ENCODE results near the gene LRRC8B.
"Not testable (repeated sequence)": the region's sequence is repeated elsewhere in the genome, so short reads cannot be mapped to it uniquely, and the experiment has no call there.

The LRRC8B gene

DNA sequence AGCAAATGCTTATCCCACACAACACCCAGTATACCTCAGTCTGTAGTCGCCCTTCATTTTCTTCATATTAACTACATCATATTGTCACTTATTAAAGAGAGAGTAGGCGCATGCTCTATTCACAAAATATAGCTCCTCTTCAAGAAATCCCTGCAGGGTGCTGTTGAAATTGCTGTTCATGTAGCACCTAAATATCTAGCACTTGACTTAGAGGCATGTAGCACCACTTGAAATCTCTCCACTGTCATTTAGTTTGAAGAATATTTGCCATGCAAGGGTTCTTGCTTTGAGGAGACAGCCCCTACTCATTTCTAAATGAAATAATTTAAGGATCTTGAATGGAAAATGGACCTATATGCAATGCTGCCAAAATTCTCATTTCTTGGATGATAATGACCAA, 20.9 kb upstream of the LRRC8B start:
- no peak for DNase-seq (ENCODE audit: low read depth in 1 of 2, low spot score in 1 of 2)
- no peak for TF ChIP-seq JUND (IDR thresholded peaks at IDR 0.05; ENCODE audit: low read depth)
- in situ Hi-C loops (cut with HindIII; ENCODE audit: low pct_unique_long_range_greater_than_20kb, low sequenced_read_pairs), result no loop called here

DNA sequence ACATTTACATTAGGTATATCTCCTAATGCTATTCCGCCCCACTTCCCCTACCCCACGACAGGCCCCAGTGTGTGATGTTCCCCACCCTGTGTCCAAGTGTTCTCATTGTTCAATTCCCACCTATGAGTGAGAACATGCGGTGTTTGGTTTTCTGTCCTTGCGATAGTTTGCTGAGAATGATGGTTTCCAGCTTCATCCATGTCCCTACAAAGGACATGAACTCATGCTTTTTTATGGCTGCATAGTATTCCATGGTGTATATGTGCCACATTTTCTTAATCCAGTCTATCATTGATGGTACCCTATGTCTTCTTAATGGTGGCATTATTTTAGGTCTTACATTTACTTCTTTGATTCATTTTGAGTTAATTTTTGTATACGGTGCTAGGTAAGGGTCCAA, 14.6 kb upstream of the LRRC8B start:
- in situ Hi-C loops (cut with HindIII; ENCODE audit: low pct_unique_long_range_greater_than_20kb, low sequenced_read_pairs); DNase-seq (ENCODE audit: low read depth in 1 of 2, low spot score in 1 of 2): not testable (repeated sequence)

DNA sequence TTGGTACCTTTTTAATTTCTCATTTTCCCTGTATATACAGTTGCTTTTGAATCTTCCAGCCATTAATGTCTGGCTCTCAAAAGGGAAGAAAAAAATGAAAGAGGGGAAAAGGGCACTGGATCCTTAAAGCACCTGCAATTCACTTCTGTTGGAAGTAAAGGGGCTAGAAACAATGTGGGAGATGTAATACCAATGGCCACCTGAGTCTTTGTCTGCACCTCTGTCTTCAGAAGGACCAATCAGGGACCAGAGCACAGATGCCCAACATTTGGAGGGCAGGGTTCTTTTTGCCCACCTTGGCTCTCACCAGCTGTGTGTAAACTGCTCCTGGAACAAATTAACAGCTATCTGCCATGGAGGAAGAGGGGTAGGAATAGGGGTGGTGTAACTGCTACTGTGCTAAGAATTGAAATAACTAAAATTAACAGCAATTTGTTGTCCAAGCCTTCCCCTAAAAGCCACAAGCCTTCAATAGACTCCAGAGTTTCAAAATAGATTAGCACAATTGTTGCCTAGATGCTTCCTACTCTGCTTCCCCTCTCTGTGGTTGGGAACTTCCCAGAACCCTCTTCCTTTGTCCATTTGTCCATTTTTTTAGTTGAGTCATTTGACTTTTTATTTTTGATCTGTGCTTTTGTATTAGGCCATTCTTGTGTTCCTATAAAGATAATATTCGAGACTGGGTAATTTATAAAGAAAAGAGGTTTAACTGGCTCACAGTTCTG, 11.5 kb upstream of the LRRC8B start:
- TF ChIP-seq JUND (IDR thresholded peaks at IDR 0.05; ENCODE audit: low read depth), result no peak
- in situ Hi-C loops (cut with HindIII; ENCODE audit: low pct_unique_long_range_greater_than_20kb, low sequenced_read_pairs), result no loop called here
- DNase-seq (ENCODE audit: low read depth in 1 of 2, low spot score in 1 of 2), result no peak

DNA sequence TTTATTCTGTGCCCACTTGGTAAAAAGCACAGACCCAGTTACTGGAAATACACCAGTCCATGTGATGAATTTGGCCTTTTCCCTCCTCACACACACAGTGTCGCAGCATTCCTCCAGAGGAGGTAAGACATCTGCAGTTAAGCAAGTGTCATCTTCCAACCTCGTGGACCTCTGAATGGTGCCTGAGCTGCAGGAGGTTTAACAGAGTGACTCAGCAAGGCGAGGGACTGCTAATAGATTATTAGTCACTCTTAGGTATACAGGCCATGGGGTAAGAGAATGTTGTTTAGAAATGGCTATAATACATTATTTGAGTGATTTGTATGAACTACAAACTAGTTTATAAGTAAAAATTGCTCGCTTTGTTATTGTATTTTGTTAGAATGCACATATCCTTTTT, 8.6 kb upstream of the LRRC8B start:
- DNase-seq (ENCODE audit: low read depth in 1 of 2, low spot score in 1 of 2), result no peak
- no peak for TF ChIP-seq JUND (IDR thresholded peaks at IDR 0.05; ENCODE audit: low read depth)
- in situ Hi-C loops (cut with HindIII; ENCODE audit: low pct_unique_long_range_greater_than_20kb, low sequenced_read_pairs), result no loop called here

DNA sequence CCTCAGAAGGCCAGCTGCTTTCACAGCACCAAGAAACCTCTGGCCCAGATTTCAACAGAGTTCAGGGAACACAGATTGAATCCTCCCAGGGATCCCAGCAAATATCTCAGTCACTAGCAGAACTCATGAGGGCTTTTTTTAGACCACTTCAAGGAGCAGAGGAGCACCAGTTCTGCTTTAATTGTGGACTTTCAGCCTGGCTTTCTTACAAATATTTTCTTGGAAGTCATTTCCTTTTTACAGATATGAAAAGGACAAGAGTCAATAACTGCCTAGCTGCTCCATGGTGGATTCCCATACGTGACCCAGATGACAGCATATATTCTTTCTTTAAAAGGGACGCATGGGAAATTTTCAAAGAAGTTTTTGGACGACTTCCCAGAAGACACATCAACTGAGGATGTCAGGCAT, 6.4 kb upstream of the LRRC8B start:
- DNase-seq (ENCODE audit: low read depth in 1 of 2, low spot score in 1 of 2), result no peak
- in situ Hi-C loops (cut with HindIII; ENCODE audit: low pct_unique_long_range_greater_than_20kb, low sequenced_read_pairs), result no loop called here
- no peak for TF ChIP-seq JUND (IDR thresholded peaks at IDR 0.05; ENCODE audit: low read depth)

DNA sequence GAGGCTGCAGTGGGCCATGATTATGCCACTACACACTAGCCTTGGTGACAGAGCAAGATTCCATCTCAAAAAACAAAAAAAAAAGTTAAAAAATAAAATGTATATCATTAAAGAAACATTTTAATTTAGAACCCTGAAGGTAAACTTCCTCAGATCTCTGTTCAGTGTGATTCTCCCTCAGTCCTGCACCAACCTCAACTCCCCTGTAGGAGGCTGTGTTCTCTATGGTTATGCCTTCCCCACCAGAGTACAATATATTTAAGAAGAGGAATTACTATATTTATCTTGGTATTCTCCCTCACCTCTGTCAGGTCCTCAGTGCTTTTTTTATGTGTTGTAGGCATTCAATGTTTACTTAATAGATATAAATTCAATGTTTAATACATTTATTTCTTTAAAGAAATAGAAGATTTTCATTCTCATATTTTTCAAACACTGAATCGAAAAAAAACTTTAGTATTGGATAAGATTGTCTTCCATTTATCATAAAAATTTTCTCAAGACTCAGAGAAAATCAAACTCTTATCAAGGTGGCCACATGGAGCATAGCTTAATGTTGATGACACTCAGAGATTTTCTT, 4.8 kb upstream of the LRRC8B start:
- in situ Hi-C loops (cut with HindIII; ENCODE audit: low pct_unique_long_range_greater_than_20kb, low sequenced_read_pairs), result no loop called here
- DNase-seq (ENCODE audit: low read depth in 1 of 2, low spot score in 1 of 2), result peak; percentile 21 to 42
- TF ChIP-seq JUND (IDR thresholded peaks at IDR 0.05; ENCODE audit: low read depth), result no peak

DNA sequence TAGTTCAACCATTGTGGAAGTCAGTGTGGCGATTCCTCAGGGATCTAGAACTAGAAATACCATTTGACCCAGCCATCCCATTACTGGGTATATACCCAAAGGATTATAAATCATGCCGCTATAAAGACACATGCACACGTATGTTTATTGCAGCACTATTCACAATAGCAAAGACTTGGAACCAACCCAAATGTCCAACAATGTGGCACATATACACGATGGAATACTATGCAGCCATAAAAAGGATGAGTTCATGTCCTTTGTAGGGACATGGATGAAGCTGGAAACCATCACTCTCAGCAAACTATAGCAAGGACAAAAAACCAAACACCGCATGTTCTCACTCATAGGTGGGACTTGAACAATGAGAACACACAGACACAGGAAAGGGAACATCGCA, 2.7 kb upstream of the LRRC8B start:
- DNase-seq (ENCODE audit: low read depth in 1 of 2, low spot score in 1 of 2); in situ Hi-C loops (cut with HindIII; ENCODE audit: low pct_unique_long_range_greater_than_20kb, low sequenced_read_pairs): not testable (repeated sequence)

DNA sequence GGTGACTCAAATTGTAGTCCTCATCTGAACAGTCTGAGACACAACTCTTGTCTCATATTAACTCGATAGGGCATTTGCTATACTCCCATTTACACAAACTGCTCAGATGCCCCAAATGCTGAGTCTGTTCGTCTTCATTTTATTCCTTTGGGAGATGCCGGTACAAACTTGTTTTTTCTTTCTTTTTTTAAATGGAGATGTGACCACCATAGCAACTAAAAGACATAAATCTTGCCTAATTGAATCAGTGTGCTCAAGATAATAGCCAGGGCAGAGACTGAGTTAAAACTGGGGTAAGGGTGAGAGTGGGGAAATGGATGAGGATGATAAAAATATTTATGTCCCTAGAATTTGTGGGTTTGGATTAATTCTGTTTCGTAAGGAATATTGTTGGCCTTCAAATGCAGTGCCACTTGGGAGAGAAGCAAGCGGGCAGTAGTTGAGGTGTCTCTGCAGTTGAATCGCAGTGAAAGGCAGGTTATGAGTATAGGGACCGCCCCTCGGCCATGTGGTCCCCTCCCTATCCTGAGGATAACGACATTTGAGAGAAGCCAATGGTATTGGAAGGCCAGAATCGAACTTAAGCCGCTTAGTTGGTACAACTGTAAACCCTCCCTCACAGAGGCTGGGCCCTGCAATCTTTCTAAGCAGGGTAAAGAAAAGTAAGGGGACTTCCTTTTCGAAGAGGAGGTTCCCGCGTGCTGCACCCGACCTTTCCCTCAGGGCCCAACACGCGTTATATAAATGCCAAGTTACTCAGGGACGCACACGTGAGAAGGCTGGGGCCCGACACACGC, 859 bp upstream of the LRRC8B start:
- in situ Hi-C loops (cut with HindIII; ENCODE audit: low pct_unique_long_range_greater_than_20kb, low sequenced_read_pairs), result no loop called here
- DNase-seq (ENCODE audit: low read depth in 1 of 2, low spot score in 1 of 2), result peak; percentile 29 to 61
- no peak for TF ChIP-seq JUND (IDR thresholded peaks at IDR 0.05; ENCODE audit: low read depth)

DNA sequence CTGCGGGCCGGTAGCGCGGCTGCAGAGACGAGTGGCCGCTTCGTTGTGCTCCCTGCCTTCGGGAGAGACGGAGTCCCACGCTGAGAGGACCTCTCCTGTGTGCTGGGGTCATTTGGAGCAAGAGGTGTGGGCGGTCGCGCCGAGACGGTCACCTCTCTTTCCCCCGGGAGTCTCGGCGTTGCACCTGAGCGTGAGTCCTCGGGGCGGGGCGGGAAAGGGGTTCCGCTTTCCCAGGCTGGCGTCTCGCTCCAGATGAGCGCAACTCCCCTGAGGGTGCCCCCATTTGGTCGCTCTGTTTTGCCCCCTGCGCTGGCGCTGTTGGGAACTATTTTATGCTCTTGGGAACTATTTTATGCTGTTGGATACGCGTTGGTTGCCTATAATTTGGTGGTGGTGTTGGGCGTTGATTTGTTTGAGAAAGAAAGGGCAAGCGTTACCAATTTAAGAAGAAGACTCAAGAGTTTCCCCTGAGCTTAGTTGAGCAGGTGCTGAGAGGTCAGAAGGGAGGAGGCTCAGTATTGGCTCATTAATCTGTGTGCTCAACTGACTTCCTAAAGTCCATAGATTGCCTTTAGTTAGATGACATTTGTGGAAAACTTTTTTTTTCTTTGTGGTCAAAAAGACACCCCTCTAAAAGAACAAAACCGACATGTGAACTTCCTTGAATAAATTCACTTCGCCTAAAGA, 683 bp downstream of the LRRC8B start:
- in situ Hi-C loops (cut with HindIII; ENCODE audit: low pct_unique_long_range_greater_than_20kb, low sequenced_read_pairs), result no loop called here
- DNase-seq (ENCODE audit: low read depth in 1 of 2, low spot score in 1 of 2), result no peak
- no peak for TF ChIP-seq JUND (IDR thresholded peaks at IDR 0.05; ENCODE audit: low read depth)

DNA sequence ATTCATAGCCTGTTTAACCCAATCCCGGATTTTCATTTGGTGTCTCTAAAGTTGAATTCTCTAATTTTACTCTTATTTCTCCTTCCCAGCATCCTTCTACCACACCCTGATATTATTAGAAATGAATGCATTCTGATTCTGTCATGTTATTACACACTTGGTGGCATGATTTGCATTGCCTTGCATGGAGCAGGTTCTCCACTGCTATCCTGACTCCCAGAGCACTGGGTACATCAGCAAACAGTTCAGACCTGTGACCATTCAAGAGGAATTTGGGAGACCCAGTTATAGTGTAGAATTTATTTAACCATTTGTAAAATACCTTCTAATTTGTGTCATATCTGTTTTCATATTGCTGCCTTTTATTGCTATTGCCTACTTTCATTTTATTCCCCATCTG, 2.6 kb downstream of the LRRC8B start:
- TF ChIP-seq JUND (IDR thresholded peaks at IDR 0.05; ENCODE audit: low read depth), result no peak
- no peak for DNase-seq (ENCODE audit: low read depth in 1 of 2, low spot score in 1 of 2)
- in situ Hi-C loops (cut with HindIII; ENCODE audit: low pct_unique_long_range_greater_than_20kb, low sequenced_read_pairs), result no loop called here

DNA sequence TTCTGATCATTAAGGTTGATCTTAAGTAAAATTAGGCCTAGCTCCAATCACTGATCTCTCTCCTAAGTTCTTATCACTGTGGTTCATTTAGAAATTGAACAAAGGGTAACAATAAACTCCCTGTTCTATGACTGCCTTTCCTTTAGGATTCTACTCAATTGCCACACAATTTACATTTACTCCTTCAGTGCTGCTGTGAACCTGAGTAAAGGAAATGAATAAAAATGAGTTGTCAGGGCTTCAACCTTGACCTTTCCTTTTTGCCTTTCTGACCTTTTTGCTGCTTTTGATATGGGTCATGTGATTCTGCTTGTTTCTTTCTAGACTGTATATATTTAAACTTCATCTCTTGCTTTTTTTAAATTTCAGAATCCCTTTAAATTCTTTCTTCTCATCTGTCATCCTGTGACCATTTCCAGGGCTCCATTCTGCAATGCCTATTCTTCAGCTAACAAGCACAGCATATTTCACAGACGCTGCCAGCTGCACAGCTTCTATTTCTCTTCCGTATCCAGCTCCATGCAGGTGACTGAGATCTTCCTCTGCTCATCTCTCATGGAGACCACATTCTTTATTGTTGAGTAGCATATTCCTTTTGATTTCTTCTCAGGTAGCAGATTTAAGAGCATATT, 3.2 kb downstream of the LRRC8B start:
- TF ChIP-seq JUND (IDR thresholded peaks at IDR 0.05; ENCODE audit: low read depth), result no peak

DNA sequence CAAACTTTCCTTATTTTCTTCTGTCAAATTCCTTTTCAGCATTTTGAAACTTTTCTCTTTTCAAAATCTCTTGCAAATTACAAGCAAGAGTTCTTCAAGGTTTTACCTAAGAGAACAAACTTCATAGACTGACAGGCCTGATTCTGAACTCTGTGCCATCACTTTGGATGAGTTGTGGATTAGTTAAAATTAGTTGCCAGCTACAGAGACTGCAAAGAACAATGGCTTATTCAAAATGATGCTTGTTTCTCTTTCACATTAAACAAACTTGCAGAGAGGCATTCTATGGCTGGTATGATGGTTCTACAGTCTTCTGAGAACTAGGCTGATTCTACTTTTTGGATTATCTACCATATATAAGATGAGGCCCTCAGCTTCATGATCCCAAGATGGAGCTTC, 3.8 kb downstream of the LRRC8B start:
- DNase-seq (ENCODE audit: low read depth in 1 of 2, low spot score in 1 of 2), result no peak
- TF ChIP-seq JUND (IDR thresholded peaks at IDR 0.05; ENCODE audit: low read depth), result no peak
- in situ Hi-C loops (cut with HindIII; ENCODE audit: low pct_unique_long_range_greater_than_20kb, low sequenced_read_pairs), result no loop called here

More for the DNA sequence above, 3.2 kb downstream of the LRRC8B start:
- DNase-seq (ENCODE audit: low read depth in 1 of 2, low spot score in 1 of 2), result no peak
- in situ Hi-C loops (cut with HindIII; ENCODE audit: low pct_unique_long_range_greater_than_20kb, low sequenced_read_pairs), result no loop called here
